Fibroblast of lung (primary cell): ENCODE measurements around the gene AACS.

Source experiments
- CTCF ChIP-seq, 2 donors: IDR thresholded peaks in 1 of 2; conservative IDR thresholded peaks in 1 of 2; 1 replicate in 1 of 2; 2 replicates in 1 of 2; pipeline ENCODE4 v1.5.1; 2011 to 2012; ENCODE audit warnings: low read length in 2 of 2, control low read depth in 1 of 2, inconsistent platforms in 1 of 2, low read depth in 1 of 2, mild to moderate bottlenecking in 1 of 2
- EZH2 ChIP-seq: IDR thresholded peaks from 2 replicates; pipeline ENCODE4 v1.5.1; 2012; ENCODE audit warnings: low read length, control low read depth, mild to moderate bottlenecking; ENCODE audit errors: missing control alignments

- TF ChIP-seq CTCF (conservative IDR thresholded peaks at IDR 0.05 in 1 of 2, IDR thresholded peaks at IDR 0.05 in 1 of 2; ENCODE audit: low read depth in 1 of 2, low read length in 2 of 2) (no peak), EZH2 (no peak)
Observed at GRCh38 chr12:125120566-125120965, 55.3 kb downstream of the AACS start.
